ENCODE results near the gene SH3PXD2A. TPM values are rescaled to one million over a fixed set of nuclear protein-coding genes. Genes with fewer than 3 reads are reported as not detected.

SH3PXD2A gene
- total RNA-seq, 4 donors from 2014 or later: 12.1 to 68.5 (median 21.7) TPM

GRCh38 chr10:103627893-103628292, 227.5 kb downstream of the SH3PXD2A start:
- Histone ChIP-seq H3K36me3 (peaks cover 0 to 42% (median 0%) of the 10 kb centered on the region in 3 donors), H3K27ac (no peak overlapping the region), H3K4me3 (no peak overlapping the region), H3K4me1 (no peaks in the 10 kb centered on the region), H3K9me3 (no peaks in the 10 kb centered on the region), H3K27me3 (no peaks in the 10 kb centered on the region)
- no peak for TF ChIP-seq POLR2A (IDR thresholded peaks at IDR 0.05)
- TF ChIP-seq, protein P1, sequence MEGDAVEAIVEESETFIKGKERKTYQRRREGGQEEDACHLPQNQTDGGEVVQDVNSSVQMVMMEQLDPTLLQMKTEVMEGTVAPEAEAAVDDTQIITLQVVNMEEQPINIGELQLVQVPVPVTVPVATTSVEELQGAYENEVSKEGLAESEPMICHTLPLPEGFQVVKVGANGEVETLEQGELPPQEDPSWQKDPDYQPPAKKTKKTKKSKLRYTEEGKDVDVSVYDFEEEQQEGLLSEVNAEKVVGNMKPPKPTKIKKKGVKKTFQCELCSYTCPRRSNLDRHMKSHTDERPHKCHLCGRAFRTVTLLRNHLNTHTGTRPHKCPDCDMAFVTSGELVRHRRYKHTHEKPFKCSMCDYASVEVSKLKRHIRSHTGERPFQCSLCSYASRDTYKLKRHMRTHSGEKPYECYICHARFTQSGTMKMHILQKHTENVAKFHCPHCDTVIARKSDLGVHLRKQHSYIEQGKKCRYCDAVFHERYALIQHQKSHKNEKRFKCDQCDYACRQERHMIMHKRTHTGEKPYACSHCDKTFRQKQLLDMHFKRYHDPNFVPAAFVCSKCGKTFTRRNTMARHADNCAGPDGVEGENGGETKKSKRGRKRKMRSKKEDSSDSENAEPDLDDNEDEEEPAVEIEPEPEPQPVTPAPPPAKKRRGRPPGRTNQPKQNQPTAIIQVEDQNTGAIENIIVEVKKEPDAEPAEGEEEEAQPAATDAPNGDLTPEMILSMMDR (IDR thresholded peaks at IDR 0.05): no peak
- no peak for DNase-seq

- H3K4me3 ChIP-seq: no peak overlapping the region
- H3K4me1 ChIP-seq: no peaks in the 10 kb centered on the region
- H3K9me3 ChIP-seq: no peaks in the 10 kb centered on the region
- H3K36me3 ChIP-seq: peaks cover 0 to 45% (median 0%) of the 10 kb centered on the region in 3 donors
- TF ChIP-seq, protein P1 (IDR thresholded peaks at IDR 0.05): no peak
- no peak for TF ChIP-seq POLR2A (IDR thresholded peaks at IDR 0.05)
- no peak overlapping the region for H3K27ac ChIP-seq
- no peaks in the 10 kb centered on the region for H3K27me3 ChIP-seq
- no peak for DNase-seq
Measured at GRCh38 chr10:103627111-103627892, 228.1 kb downstream of the SH3PXD2A start.

DNA sequence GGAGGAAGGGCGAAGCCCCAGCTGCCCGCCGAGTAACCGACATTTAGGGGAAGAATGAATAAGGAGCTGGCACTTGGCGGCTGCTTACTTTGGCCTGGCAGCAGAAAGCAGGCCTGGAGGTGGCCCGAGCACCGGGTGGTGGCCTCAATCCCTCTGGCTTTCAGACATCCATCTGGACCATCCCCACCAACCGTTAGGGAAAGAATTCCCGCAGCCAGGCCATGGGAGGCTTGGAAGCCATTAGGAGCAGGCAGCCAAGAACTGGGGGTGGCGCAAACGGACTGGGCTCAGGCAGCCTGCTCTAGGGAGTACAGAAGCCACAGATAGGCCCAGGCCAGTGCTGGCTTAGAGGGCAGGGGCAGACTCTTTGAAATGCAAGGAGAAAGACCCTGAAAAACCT, 229.2 kb downstream of the SH3PXD2A start:
- no peak for DNase-seq
- Histone ChIP-seq H3K9me3 (no peaks in the 10 kb centered on the region), H3K27me3 (no peaks in the 10 kb centered on the region), H3K27ac (no peak overlapping the region), H3K4me3 (no peak overlapping the region), H3K36me3 (peaks cover 0 to 56% (median 0%) of the 10 kb centered on the region in 3 donors), H3K4me1 (no peaks in the 10 kb centered on the region)
- TF ChIP-seq POLR2A (IDR thresholded peaks at IDR 0.05): no peak
- TF ChIP-seq, protein P1 (IDR thresholded peaks at IDR 0.05): no peak

GRCh38 chr10:103622935-103623574, 232.3 kb downstream of the SH3PXD2A start:
- Histone ChIP-seq H3K27ac (no peak overlapping the region), H3K36me3 (peaks cover 0 to 74% (median 0%) of the 10 kb centered on the region in 3 donors), H3K27me3 (no peaks in the 10 kb centered on the region), H3K9me3 (no peaks in the 10 kb centered on the region), H3K4me3 (no peak overlapping the region), H3K4me1 (peaks cover 0 to 23% (median 0%) of the 10 kb centered on the region in 4 donors)
- TF ChIP-seq, protein P1 (IDR thresholded peaks at IDR 0.05): no peak
- no peak for TF ChIP-seq POLR2A (IDR thresholded peaks at IDR 0.05)
- no peak for DNase-seq

DNA sequence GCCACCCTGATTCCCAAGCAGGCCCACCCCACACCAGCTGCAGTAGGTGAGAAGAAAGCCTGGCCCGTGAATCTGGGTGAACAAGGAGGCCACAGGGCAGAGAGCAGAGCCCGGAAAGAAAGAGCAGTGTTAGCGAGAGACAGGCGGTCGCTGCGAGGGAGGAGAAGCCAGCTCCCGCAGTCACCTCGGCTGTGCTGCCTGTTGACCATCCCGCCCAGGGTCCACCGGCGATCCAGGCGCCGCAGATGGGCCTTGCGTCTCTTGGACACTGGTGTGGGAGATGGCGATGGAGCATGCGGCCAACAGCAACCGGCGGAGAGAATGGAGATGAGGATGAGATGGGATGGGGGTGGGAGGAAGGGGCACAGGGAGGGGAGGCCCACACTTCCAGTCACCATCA, 233.1 kb downstream of the SH3PXD2A start:
- H3K4me1 ChIP-seq: peaks cover 0 to 31% (median 0%) of the 10 kb centered on the region in 4 donors

DNA sequence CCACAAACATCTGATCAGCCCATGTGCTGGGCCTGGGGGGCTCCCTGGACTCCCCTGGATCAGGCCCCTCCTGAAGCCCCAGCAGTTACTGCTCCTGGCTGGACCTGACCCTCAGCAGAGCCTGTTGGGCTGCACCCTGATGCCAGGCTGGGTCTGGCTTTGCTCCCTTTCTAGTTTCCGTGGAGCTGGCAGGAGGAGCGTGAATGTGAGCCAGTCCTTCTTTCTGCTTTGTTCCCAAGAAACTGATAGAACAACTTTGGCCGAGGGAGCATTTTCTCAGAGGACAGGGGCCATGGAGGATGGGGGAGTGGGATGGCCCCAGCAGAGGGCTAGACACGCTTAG, 233.6 kb downstream of the SH3PXD2A start:
- TF ChIP-seq, protein P1 (IDR thresholded peaks at IDR 0.05): no peak
- no peak for TF ChIP-seq POLR2A (IDR thresholded peaks at IDR 0.05)
- Histone ChIP-seq H3K4me1 (peaks cover 0 to 36% (median 0%) of the 10 kb centered on the region in 4 donors), H3K36me3 (peaks cover 0 to 74% (median 0%) of the 10 kb centered on the region in 3 donors)

More for the DNA sequence above, 233.1 kb downstream of the SH3PXD2A start:
- Histone ChIP-seq H3K36me3 (peaks cover 0 to 76% (median 0%) of the 10 kb centered on the region in 3 donors), H3K9me3 (no peaks in the 10 kb centered on the region), H3K27ac (peak overlapping the region in 1 of 4 donors; percentile 54), H3K4me3 (no peak overlapping the region), H3K27me3 (no peaks in the 10 kb centered on the region)
- no peak for TF ChIP-seq POLR2A (IDR thresholded peaks at IDR 0.05)
- DNase-seq: no peak

More for the DNA sequence above, 233.6 kb downstream of the SH3PXD2A start:
- Histone ChIP-seq H3K27ac (peak overlapping the region in 1 of 4 donors; percentile 54), H3K27me3 (no peaks in the 10 kb centered on the region), H3K9me3 (no peaks in the 10 kb centered on the region), H3K4me3 (no peak overlapping the region)
- no peak for DNase-seq

Measured in Peyer's patch (tissue), 4 donors.